ENCODE measurements around the gene METTL4.
"Not testable (repeated sequence)": the region's sequence is repeated elsewhere in the genome, so short reads cannot be mapped to it uniquely, and the experiment has no call there.

Gene METTL4

GRCh38 chr18:2564373-2564772, 6.9 kb downstream of the METTL4 start:
- DNase-seq (ENCODE audit: low spot score): no peak

- DNase-seq (ENCODE audit: low spot score): no peak
These were observed 12.1 kb downstream of the METTL4 start for GRCh38 chr18:2559249-2559648.

- DNase-seq (ENCODE audit: low spot score): no peak
These were observed 13.8 kb downstream of the METTL4 start for GRCh38 chr18:2557536-2557935.

- no peak for DNase-seq (ENCODE audit: low spot score)
These were observed 15.4 kb downstream of the METTL4 start for GRCh38 chr18:2555895-2556294.

GRCh38 chr18:2554696-2555095, 16.6 kb downstream of the METTL4 start:
- DNase-seq (ENCODE audit: low spot score): no peak

GRCh38 chr18:2551425-2551824, 19.9 kb downstream of the METTL4 start:
- DNase-seq (ENCODE audit: low spot score): no peak

GRCh38 chr18:2549462-2549861, 21.8 kb downstream of the METTL4 start:
- DNase-seq (ENCODE audit: low spot score): no peak

- peak; percentile 39 for DNase-seq (ENCODE audit: low spot score)
These were observed 23.7 kb downstream of the METTL4 start for GRCh38 chr18:2547477-2548087.

- no peak for DNase-seq (ENCODE audit: low spot score)
These were observed 26.1 kb downstream of the METTL4 start for GRCh38 chr18:2545155-2545554.

GRCh38 chr18:2541925-2542563, 29.3 kb downstream of the METTL4 start:
- DNase-seq (ENCODE audit: low spot score): peak; percentile 29

- DNase-seq (ENCODE audit: low spot score): no peak
These were observed 30.7 kb downstream of the METTL4 start for GRCh38 chr18:2540575-2540974.

GRCh38 chr18:2538844-2539243, 32.5 kb downstream of the METTL4 start:
- DNase-seq (ENCODE audit: low spot score): no peak

GRCh38 chr18:2538236-2538635, 33.1 kb downstream of the METTL4 start:
- no peak for DNase-seq (ENCODE audit: low spot score)

GRCh38 chr18:2537296-2537695, 34.0 kb downstream of the METTL4 start:
- DNase-seq (ENCODE audit: low spot score): no peak

GRCh38 chr18:2536493-2536892, 34.8 kb downstream of the METTL4 start:
- peak; percentile 34 for DNase-seq (ENCODE audit: low spot score)

GRCh38 chr18:2536063-2536462, 35.2 kb downstream of the METTL4 start:
- no peak for DNase-seq (ENCODE audit: low spot score)

- no peak for DNase-seq (ENCODE audit: low spot score)
These were observed 35.8 kb downstream of the METTL4 start for GRCh38 chr18:2535419-2535910.

GRCh38 chr18:2534906-2535305, 36.4 kb downstream of the METTL4 start:
- DNase-seq (ENCODE audit: low spot score): no peak

GRCh38 chr18:2532797-2533196, 38.5 kb downstream of the METTL4 start:
- DNase-seq (ENCODE audit: low spot score): no peak

- no peak for DNase-seq (ENCODE audit: low spot score)
These were observed 39.6 kb downstream of the METTL4 start for GRCh38 chr18:2531751-2532150.

GRCh38 chr18:2529154-2529553, 42.2 kb downstream of the METTL4 start:
- no peak for DNase-seq (ENCODE audit: low spot score)

- DNase-seq (ENCODE audit: low spot score): no peak
These were observed 45.0 kb downstream of the METTL4 start for GRCh38 chr18:2526329-2526728.

GRCh38 chr18:2524794-2525198, 46.5 kb downstream of the METTL4 start:
- DNase-seq (ENCODE audit: low spot score): not testable (repeated sequence)

- DNase-seq (ENCODE audit: low spot score): no peak
These were observed 49.2 kb downstream of the METTL4 start for GRCh38 chr18:2522112-2522511.

All from AG20443 (cell line).